GM21529 (cell line): ENCODE data around the gene RAN.
"Not testable (repeated sequence)": the region's sequence is repeated elsewhere in the genome, so short reads cannot be mapped to it uniquely, and the experiment has no call there.

ENCODE experiments used
- ATAC-seq: cut with Tn5 transposase; IDR thresholded peaks from one replicate; pipeline ENCODE4 v1.9.1; 2021; ENCODE audit not compliant: unreplicated experiment

The RAN gene

DNA sequence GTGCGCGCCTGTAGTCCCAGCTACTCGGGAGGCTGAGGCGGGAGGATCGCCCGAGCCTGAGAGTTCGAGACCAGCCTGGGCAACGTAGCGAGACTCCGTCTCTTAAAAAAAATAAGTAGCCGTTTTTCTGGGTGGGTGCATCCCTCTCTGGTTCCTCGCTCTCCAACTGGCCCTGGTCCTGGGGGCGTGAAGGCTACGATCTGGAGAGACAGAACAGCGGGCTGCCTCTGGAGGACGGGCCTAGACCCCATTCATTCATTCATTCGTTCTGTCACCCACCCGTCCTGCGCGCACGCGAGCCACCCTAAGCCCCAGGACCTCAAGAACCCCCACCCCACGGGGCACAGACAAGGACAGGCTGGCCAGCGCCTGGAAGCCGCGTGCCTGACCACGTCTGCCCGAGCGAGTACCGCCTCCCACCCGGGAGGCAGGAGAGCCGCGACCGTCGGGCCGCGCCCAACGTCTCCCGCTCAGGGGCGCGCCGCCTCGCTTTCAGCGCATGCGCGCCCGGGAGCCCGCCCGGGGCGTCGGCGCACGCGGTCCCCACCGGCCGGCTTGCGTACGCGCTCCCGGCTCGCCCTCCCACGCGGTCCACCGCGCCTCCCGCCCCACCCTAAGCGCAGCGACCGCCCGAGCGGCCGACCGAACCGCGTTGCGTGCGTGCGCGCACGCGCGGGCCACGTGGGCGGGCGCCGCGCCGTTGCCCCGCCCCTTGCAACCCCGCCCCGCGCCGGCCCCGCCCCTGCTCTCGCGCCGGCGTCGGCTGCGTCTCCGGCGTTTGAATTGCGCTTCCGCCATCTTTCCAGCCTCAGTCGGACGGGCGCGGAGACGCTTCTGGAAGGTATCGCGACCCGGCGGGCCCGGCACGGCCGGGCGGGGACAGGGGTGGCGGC is at the start of gene RAN:
RAN (plus strand) TSS at position 781 of the 893 bp plus-strand sequence. CDS start 528 bp downstream, outside the sequence.
- peak; percentile 56 for ATAC-seq

DNA sequence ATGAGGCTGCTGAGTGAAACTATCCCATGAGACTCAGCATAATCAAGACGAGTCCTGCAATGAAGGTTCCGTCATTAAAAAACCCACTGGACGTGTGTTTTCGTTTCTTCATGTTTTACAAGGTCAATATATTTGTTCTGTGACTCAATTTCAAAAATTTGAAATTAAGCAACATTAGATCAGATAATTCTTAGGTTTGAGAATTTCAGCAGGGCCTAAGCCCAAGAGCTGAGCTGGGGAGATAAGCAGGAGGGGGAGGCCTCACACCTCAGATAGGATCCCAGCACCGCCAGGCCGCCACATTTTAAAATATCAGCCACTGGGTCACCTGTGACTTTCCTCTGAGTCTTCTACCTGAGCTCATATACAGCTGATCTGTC is 46.1 kb upstream of the RAN start:
- no peak for ATAC-seq

DNA sequence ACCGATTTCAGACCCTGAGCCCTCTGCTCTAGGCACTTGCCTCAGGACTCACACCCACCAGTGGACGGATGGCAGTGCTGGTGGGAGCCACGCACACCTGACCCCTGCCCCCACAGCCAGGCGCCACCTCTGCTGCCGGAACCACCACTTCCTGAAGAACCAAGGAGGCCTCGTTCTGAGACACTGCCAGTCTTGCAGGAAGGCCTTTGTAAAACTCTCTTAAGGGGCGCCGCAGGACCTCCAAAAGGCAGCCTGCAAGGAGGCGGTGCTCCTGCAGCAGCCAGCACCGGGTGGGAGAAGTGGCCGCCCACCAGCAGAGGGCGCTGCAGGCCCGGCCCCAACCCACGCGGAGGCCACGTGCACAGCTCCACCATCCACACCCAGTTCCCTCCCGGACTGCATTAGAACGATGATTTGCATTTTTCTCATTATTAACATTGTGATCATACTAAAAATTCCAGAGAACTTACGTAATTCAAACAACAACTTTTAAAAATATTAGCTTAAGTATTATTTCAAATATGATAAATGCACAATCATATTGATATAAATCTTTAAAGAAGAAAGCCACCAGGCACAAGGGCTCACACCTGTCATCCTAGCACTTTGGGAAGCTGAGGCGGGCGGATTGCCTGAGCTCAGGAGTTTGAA is 45.6 kb upstream of the RAN start:
- ATAC-seq: no peak

DNA sequence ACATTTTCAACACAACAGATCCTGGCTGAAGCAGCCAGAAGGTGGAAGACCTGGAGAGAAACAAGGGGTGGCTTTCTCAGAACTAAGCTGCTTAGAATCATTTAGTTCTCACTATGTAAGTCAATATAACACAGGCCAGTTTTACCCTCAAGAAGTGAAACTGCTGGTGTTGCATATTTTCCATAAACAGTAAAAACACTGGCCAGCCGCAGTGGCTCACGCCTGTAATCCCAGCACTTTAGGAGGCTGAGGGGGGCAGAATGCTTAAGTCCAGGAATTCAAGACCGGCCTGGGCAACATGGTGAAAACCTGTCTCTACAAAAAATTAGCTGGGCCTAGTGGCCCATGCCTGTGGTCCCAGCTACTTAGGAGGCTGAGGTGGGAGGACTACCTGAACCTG is 44.4 kb upstream of the RAN start:
- no peak for ATAC-seq

DNA sequence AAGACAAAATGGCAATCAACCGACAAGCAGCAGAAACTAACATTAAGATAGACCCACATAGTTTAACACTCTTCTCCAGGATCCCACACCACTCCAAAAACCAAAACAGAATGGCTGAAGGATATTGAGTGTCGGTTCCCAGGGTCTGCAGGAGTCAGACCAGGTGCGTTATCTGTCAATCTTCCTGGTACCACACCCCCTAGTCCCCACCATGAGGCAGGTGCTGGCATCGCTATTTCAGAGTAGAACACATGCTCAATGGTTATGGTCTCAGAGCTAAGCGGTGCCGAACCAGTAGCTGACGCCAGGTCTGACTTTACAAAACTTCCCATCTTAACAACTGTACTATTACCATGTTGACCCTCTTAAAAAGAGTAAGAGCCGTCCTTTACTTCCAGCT is 43.0 kb upstream of the RAN start:
- ATAC-seq: no peak

DNA sequence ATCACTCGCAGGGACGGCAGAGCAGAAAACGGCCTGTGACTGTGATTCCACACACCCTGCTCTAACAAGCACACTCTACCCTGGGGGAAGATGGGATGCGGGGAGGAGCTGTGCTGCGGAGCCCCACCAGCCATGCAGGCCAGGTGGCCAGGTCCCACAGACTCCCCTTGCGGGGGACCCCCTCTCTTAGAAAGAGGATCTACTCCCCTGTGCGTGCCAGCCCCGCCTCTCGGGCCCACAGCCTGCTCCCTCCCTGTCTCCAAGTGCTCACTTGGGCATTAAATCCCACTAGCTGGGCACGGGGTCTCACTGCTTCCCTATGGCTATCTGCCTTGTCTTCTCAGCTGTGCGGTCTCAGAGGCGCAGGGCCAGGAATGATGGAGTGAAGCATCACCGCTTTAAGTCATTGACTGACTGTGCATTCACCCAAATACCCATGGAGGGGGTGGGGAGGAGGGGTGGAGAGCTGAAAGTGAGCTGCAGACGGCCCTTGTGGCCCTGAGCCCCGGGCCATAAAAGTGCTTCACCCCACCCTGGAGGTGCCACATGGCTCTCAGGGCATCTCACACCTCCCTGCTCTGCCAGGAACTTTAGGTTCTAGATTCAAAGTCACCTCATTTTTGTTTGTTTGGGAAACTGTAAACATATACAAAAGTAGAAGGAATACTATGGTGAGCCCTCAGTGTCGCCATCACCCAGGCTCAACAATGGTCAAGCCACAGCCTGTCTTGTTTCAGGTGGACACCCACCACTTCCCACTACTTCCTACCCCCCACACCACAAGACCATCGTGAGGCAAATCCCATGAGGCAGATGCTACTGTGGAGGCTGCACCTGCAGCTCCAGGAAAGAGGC is 42.2 kb upstream of the RAN start:
- ATAC-seq: no peak

DNA sequence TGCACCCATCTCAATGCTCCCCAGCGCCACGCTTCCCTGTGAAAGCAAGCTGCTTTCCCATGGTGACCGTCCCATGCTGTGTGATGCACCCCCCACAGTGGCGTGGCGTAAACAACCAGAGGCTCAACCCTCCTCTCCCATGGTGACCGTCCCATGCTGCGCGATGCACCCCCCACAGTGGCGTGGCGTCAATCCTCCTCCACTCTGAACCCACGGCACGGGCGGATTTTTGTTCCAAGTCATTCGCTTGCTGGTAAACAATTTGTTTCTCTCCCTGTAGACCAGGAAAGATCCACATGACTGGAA is 41.7 kb upstream of the RAN start:
- ATAC-seq: no peak

DNA sequence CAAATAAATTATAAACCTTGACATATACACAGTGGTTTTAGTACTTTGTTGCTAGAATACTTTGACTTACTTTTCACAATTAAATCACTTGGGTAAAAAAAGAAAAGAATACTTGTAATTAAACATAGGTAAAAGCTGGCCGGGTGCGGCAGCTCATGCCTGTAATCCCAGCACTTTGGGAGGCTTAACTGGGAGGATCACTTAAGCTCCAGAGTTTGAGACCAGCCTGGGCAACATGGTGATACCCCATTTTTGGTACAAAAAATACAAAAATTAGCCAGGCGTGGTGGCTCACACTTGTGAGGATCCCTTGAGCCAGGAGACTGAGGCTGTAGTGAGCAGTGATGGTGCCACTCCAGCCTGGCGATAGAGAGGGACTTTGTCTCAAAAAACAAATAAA is 40.6 kb upstream of the RAN start:
- no peak for ATAC-seq

DNA sequence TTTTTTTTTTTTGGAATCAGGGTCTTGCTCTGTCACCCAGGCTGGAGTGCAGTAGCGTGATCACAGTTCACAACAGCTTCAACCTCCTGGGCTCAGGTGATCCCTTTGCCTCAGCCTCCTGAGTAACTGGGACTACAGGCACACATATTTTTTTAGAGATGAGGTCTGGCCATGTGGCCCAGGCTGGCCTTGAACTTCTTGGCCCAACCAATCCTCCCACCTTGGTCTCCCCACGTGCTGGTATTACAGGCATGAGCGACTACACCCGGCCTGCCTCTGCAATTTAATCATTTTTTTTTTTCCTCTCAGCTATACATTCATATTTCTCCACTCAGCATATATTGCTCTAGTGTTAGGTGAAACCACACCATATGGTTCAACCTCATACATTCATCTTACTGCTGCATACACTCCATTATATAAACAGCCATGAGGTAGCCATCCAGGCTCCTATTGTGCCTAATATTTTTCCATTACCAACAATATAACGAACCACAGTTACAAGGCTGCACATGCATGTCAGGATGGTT is 39.9 kb upstream of the RAN start:
- no peak for ATAC-seq

DNA sequence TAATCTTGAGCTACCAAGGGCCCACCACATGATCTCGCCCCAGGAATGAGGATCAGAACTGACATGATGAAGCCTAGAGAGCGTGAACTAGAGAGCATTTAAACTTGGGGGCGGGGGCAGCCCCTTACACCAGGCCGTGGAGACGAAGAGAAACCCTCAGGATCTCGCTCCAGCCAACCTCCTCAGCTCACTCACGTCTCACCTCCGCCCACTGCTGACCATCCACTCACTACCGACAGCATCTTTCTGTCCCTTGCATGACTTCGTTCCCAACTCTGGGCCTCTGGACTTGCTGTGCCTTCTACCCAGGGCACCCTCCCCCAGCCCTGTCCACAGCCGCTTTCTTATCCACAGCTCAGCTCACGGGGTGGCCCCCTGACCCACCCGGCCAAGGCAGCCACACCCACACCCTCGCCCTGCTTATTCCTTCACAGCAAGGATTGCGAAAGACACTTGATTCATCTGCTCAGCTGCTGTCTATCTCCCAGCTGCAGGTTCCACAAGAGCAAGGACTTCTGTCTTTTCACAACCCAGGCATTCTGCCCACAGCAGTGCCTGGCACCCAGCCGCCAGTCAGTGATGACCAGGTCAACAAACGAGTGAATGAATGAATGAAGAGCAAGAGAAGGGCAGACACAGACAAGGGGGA is 39.2 kb upstream of the RAN start:
- no peak for ATAC-seq

DNA sequence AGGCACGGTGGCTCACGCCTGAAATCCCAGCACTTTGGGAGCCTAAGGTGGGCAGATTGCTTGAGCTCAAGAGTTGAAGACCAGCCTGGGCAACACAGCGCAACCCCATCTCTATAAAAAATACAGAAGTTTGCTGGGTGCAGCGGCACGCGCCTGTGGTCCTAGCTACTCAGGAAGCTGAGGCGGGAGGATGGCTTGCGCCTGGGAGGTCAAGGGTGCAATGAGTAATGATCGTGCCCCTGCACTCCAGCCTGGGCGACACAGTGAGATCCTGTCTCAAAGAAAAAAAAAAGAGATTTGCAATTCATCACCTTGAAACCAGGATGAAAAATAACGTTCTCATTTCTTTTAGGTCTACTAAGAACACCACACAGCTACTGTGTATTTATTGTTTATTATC is 36.9 kb upstream of the RAN start:
- no peak for ATAC-seq

DNA sequence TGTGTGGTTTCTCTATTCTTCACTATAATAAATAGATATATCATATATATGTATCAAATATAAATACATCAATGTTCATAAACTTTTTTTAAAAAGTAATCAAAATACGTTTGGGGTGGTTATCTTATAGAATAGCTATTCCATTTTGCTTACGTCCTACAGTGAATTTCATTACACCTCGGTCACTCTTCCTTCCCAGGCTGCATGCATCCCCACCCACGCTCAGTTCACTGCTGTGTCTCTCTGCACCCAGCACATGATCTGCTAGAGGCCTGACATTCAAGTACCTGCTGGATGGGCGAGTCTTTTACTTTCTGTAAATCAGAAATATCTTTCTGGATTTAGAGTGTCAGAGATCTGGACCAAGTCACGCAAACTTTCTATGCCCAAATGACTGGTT is 36.4 kb upstream of the RAN start:
- ATAC-seq: no peak

DNA sequence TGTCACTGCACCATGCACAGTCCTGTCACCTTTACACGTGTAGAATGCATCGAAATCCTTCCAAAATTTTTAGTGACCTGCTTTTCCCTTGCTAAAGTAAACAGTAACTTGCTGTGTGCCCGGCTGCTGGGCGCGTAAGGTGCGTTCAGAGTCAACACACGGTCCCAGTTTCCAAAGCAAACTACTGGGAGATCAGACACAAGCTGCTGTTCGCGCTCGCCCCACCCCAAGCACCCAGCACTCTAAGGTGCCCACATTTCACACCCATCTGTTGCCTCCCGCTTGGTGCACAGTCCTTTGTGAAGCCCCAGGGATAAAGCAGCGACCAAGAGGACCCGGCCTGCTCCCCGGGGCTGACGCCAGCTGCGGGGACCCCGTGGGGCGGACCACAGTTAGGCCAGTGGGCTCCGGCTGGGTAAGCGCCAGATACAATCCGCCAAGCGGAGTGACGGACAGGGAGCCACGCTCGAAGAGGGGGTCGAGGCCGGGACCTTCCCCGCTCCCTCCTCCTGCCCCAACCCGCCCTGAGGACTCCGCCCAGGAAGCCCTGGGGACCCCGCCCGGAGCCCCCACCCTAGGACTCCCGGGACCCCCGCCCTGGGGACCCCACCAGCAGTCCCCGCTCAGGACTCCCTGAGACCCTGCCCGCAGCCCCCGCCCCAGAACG is 33.4 kb upstream of the RAN start:
- peak; percentile 32 for ATAC-seq

DNA sequence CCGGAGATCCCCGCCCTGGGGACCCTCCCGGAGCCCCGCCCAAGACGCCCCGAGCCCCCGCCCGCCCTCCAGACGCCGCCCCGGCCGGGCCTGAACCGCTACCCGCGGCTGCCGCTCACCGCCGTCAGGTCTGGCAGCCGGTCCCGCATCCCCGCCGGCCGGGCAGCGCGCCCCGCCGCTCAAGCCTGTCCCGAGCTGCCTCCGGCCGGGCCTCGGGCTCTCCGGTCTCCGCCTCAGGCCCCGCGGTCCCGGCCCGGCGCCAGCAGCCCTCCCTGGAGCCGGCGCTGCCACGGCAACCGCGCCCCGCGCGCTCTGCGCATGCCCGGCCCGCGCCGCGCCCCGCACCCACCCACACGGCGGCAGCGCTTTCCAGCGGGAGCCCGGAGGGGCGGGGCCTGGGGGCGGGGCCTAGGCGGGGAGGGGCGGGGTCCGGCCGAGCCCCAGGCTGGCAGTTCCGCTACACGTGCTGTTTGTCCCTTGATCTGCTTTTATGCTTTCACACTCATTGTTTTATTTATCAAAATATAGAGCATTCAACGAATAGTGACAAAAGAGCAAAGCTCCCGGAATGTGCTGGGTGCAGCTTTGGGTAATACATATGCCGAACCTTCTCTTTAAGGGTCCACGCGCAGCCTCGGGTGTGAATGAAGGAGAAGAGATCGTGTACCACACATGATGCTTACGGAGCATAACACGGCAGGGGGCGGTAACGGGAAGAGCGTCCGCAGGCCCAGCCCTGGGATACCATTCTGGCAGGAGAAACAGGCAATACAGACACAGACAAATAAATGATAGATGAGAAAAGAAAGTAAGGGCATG is 32.7 kb upstream of the RAN start, which contains the start of gene STX2:
STX2 (minus strand) TSS at position 300 of the 819 bp plus-strand sequence; CDS start at position 149, 151 bp downstream.
- peak; percentile 80 for ATAC-seq

DNA sequence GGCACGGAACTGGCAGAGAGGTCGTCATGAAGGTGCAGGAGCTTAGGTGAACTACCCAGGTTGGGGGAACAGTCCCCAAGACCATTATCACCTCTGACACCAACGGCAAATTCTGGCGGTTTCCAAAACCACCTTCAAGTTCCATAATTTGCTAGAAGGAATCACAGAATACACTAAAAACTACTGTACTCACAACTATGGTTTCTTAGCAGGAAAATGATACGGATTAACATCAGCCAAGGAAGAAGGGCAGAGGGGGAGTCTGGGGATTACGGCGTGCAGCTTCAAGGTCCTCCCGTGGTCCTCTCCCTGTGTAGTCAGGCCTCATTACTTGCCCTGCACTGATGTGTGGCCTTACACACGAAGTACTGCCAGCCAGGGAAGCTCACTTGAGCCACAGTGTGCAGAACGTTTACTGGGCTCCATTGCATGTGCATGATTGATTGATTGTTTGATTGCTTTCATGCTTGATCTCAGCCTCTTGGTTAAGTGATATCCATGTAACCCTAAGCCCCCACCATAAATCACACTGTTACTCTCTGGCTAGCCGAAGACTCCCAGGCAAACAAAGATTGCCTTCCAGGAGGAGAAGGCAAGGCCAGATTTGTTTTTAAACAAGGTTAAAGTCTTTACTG is 32.0 kb upstream of the RAN start:
- ATAC-seq: no peak

DNA sequence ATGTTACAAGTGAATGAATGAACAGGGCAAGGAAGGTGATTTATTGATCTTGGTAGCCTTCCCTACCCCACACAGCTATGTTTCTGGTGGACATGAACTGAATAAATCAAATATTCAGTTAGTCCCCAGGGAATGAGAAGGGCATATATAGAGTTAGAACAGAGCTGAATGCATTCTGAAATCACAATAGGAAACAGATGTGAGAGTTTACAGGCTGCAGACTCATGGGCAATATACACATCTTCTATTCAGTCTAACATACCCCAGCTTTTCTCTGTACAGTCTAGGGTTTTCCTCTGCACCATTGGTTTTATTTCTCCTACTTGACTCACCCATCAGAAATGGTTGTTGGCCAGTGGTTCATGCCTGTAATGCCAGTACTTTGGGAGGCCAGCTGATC is 25.5 kb upstream of the RAN start:
- no peak for ATAC-seq

DNA sequence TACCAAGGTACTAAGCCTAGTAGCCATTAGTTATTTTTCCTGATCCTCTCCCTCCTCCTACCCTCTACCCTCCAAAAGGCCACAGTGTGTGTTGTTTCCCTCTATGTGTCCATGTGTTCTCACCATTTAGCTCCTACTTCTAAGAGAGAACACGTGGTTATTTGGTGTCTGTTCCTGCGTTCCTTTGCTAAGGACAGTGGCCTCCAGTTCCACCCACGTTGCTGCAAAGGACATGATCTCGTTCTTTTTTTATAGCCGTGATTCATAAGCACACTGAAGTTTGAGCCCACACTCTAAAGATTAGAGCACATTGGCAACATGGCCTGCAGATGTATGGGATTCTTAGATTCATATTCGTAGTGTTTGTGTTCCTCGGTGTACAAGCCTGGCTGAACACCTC is 24.8 kb upstream of the RAN start:
- ATAC-seq: no peak

DNA sequence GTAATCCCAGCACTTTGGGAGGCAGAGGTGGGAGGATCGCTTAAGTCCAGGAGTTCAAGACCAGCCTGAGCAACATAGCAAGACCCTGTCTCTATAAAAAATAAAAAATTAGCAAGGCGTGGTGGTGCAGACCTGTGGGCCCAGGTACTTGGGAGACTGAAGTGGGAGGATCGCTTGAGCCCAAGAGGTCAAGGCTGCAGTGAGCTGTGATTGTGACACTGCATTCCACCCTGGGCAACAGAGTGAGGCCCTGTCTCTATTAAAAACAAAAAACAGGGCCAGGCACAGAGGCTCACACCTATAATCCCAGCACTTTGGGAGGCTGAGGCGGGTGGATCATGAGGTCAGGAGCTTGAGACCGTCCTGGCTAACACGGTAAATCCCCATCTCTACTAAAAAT is 23.8 kb upstream of the RAN start:
- not testable (repeated sequence) for ATAC-seq

DNA sequence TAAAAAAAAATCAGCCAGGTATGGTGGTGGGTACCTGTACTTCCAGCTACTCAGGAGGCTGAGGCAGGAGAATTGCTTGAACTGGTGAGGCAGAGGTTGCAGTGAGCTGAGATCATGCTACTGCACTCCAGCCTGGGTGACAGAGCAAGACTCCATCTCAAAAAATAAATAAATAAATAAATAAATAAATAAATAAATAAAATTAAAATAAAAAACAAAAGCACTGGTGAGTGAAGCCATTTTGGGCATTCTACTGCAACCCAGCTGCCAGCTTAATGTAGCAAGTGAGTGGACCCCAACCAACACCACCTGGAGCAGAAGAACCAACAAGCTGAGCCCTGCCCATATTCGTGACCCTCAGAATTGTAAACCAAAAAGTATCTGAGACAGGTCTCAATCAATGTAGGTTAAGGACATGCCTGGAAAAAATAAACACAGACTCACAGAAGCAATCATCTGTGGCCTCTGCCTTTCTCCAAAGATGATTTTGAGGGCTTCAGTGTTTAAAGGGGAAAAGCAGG is 23.0 kb upstream of the RAN start:
- not testable (repeated sequence) for ATAC-seq
